ENCODE data around the gene ADCY2.

Gene ADCY2

GRCh38 chr5:7684826-7685225 is 288.9 kb downstream of the ADCY2 start:
- no peak for DNase-seq (ENCODE audit: low read depth in 1 of 2, low spot score in 1 of 2)
- TF ChIP-seq GABPA (IDR thresholded peaks at IDR 0.05; ENCODE audit: low read depth) (no peak), SPI1 (IDR thresholded peaks at IDR 0.05; ENCODE audit: borderline replicate concordance, low read depth) (no peak), POLR2AphosphoS5 (IDR thresholded peaks at IDR 0.05; ENCODE audit: low read depth) (no peak), REST (IDR thresholded peaks at IDR 0.05; ENCODE audit: insufficient replicate concordance, low read depth) (no peak)
- TF ChIP-seq, protein P1, sequence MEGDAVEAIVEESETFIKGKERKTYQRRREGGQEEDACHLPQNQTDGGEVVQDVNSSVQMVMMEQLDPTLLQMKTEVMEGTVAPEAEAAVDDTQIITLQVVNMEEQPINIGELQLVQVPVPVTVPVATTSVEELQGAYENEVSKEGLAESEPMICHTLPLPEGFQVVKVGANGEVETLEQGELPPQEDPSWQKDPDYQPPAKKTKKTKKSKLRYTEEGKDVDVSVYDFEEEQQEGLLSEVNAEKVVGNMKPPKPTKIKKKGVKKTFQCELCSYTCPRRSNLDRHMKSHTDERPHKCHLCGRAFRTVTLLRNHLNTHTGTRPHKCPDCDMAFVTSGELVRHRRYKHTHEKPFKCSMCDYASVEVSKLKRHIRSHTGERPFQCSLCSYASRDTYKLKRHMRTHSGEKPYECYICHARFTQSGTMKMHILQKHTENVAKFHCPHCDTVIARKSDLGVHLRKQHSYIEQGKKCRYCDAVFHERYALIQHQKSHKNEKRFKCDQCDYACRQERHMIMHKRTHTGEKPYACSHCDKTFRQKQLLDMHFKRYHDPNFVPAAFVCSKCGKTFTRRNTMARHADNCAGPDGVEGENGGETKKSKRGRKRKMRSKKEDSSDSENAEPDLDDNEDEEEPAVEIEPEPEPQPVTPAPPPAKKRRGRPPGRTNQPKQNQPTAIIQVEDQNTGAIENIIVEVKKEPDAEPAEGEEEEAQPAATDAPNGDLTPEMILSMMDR (IDR thresholded peaks at IDR 0.05; ENCODE audit: insufficient read depth, low read length), result no peak
- H3K27ac ChIP-seq (replicated peaks), result no peak overlapping the region
- H3K4me3 ChIP-seq (replicated peaks; ENCODE audit: insufficient read depth, low read length), result no peak overlapping the region
- H3K27me3 ChIP-seq (ENCODE audit: insufficient read depth, poor library complexity, severe bottlenecking), result peaks cover 3% of the 10 kb centered on the region

DNA sequence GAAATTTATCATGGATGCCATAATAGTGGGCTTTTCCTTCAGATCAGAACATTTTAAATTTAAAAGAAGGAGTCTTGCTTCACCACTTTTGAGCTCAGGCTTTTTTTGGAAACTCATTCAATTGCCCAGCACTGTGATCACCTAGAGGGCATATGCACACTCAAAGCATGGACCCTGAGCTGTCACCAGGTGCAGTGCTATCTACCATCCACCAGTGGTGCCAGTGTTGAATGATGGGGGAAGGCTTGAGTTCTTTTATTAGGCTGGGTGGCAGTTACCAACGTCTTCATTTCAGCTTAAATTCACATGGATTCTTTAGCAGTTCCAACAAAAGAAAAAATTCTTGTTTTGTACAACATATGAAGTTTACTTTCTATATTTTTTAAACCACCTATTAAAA is 290.9 kb downstream of the ADCY2 start:
- TF ChIP-seq, protein P1 (IDR thresholded peaks at IDR 0.05; ENCODE audit: insufficient read depth, low read length), result no peak
- TF ChIP-seq GABPA (IDR thresholded peaks at IDR 0.05; ENCODE audit: low read depth) (no peak), REST (IDR thresholded peaks at IDR 0.05; ENCODE audit: insufficient replicate concordance, low read depth) (no peak), POLR2AphosphoS5 (IDR thresholded peaks at IDR 0.05; ENCODE audit: low read depth) (no peak), SPI1 (IDR thresholded peaks at IDR 0.05; ENCODE audit: borderline replicate concordance, low read depth) (no peak)
- no peak for DNase-seq (ENCODE audit: low read depth in 1 of 2, low spot score in 1 of 2)

DNA sequence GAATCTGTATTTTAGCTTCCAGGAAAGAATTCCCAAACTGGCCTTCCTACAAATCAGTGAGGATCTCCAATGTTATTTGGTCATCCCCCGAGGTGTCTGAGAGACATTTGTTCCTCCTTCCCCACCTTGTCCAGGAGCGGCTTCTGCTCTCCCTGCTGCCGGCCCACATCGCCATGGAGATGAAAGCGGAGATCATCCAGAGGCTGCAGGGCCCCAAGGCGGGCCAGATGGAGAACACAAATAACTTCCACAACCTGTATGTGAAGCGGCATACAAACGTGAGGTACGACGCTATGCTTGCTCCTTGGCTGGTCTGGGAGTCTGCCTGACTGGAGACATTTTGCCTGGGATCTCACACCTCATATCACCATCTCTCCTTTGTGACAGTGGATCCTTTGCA is 294.6 kb downstream of the ADCY2 start:
- no peak for TF ChIP-seq REST (IDR thresholded peaks at IDR 0.05; ENCODE audit: insufficient replicate concordance, low read depth)
- no peak for TF ChIP-seq POLR2AphosphoS5 (IDR thresholded peaks at IDR 0.05; ENCODE audit: low read depth)
- TF ChIP-seq, protein P1 (IDR thresholded peaks at IDR 0.05; ENCODE audit: insufficient read depth, low read length), result no peak
- H3K27me3 ChIP-seq (ENCODE audit: insufficient read depth, poor library complexity, severe bottlenecking), result peaks cover 3% of the 10 kb centered on the region
- H3K27ac ChIP-seq (replicated peaks), result no peak overlapping the region
- no peak for DNase-seq (ENCODE audit: low read depth in 1 of 2, low spot score in 1 of 2)
- H3K4me3 ChIP-seq (replicated peaks; ENCODE audit: insufficient read depth, low read length), result no peak overlapping the region

More for the DNA sequence above, 290.9 kb downstream of the ADCY2 start:
- Histone ChIP-seq H3K4me3 (replicated peaks; ENCODE audit: insufficient read depth, low read length) (no peak overlapping the region), H3K27me3 (ENCODE audit: insufficient read depth, poor library complexity, severe bottlenecking) (peaks cover 3% of the 10 kb centered on the region), H3K27ac (replicated peaks) (no peak overlapping the region)

All from HL-60 (cell line).